ENCODE measurements around the gene GNPTAB.

- TF ChIP-seq, protein P1, sequence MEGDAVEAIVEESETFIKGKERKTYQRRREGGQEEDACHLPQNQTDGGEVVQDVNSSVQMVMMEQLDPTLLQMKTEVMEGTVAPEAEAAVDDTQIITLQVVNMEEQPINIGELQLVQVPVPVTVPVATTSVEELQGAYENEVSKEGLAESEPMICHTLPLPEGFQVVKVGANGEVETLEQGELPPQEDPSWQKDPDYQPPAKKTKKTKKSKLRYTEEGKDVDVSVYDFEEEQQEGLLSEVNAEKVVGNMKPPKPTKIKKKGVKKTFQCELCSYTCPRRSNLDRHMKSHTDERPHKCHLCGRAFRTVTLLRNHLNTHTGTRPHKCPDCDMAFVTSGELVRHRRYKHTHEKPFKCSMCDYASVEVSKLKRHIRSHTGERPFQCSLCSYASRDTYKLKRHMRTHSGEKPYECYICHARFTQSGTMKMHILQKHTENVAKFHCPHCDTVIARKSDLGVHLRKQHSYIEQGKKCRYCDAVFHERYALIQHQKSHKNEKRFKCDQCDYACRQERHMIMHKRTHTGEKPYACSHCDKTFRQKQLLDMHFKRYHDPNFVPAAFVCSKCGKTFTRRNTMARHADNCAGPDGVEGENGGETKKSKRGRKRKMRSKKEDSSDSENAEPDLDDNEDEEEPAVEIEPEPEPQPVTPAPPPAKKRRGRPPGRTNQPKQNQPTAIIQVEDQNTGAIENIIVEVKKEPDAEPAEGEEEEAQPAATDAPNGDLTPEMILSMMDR (IDR thresholded peaks at IDR 0.05): peak; percentile 20
- TF ChIP-seq EZH2 (IDR thresholded peaks at IDR 0.05; ENCODE audit: borderline replicate concordance, insufficient read depth, low read depth, low read length, poor library complexity, severe bottlenecking): no peak
These were observed 131.9 kb downstream of the GNPTAB start for GRCh38 chr12:101698800-101699347.
